Renal pelvis (tissue), 4 donors: Measurements from ENCODE around the gene STIM1. TPM values are rescaled to one million over a fixed set of nuclear protein-coding genes. Genes with fewer than 3 reads are reported as not detected.
"Not testable (repeated sequence)": the region's sequence is repeated elsewhere in the genome, so short reads cannot be mapped to it uniquely, and the experiment has no call there.

Source experiments
- DNase-seq: peaks from one replicate; pipeline ENCODE4 v3.0.0-alpha.2; 2013
- polyA plus RNA-seq, 3 donors: library from polyadenylated mRNA; unstranded; fragments of 120-200 nt; gene quantifications; one replicate each; pipeline ENCODE4 v1.2.1, GENCODE V29; 2013; ENCODE audit not compliant: insufficient read length in 3 of 3

Gene STIM1
- polyA plus RNA-seq, 3 donors = 31.3 to 41.6 (median 33.2) TPM

DNA sequence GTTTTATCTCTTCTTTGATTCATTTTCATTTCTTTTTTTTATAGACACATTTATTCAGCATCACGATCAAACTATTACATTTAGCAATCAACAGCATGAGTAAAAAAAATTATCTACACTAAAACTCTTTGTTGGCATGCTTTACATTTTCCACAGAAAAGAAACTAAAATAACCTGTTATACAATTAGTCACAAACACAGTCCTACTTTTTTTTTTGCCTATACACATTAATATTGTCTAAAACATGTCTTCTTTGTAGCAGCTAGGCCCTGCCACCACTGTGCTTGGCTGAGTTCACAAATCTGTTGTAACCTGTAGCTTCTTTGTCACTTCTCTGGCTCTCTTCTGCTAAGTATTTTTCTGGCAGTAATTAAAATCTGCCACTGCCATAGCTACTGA lies 117.0 kb downstream of the STIM1 start:
- DNase-seq = no peak

DNA sequence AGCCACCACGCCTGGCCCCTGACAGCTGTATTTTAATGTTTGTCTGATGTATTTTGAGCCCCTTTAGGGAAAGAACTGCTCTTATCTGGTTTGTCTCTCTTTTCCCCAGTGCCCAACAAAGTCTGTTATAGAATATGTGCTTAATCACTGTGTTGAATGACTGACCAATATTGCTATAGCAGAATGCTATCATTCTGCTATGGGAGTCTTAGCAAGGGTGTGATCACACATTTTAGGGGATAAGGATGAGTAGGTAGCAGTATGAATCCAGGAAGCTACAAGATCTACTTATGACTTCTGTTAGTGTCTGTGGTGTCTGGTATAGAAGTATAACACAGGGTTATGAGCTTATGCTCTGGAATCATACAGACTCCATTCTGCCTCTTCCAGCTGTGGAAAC lies 121.6 kb downstream of the STIM1 start:
- DNase-seq = no peak

DNA sequence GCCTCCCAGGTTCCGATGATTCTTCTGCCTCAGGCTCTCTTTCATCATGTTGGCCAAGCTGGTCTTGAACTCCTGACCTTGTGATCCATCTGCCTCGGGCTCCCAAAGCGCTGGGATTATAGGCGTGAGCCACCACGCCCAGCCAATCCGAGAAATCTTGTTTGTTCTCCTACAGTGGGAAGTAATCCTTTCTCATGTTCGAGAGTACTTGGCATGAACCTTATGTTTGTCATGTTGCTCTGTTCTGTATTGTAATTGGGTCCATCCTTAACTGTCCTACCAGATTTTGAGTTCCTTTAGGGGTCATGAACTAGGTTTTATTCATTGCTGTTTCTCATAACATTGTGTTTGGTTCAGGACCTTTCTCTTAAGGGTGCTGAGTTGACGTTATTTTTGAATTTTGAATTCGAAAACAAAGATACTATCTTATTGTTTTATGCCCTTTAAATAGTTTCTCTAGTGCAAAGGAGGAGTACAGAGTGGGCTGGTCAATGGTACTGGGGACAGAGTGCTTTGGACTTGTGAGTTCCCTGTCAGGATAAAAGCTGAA lies 125.7 kb downstream of the STIM1 start:
- no peak for DNase-seq

DNA sequence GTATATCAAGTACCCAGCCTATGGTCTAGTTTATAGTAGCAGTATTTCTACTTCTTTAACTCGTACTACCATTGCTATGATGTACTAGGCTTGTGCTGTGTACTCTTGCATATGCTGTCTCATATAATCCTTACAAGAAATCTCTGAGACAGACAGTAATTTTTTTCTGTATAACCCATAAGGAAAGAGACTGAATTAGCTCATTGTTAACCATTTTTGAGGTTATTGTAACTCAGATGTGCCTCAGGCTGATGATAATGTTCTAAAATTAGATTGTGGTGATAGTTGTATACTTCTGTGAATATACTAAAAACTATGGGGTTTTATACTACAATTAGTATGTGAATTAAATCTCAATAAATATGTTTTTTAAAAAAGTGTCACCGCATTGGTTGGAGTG lies 127.0 kb downstream of the STIM1 start:
- no peak for DNase-seq

DNA sequence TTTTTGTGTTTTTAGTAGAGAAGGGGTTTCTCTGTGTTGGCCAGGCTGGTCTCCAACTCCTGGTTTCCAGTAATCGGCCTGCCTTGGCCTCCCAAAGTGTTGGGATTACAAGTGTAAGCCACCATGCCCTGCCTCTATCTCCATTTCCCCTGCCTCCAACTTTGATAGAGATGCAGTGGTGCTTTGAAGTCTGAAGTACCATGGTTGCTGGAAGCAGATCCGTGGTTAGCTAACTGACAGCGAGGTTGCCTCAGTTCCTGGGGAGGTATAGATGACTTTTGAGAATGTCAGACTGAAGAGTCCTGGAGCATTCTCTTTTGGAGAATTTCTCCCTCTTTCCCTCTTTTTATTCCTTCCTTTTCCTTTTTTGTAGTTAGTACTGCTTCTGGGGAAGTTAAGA lies 127.6 kb downstream of the STIM1 start:
- DNase-seq = no peak

DNA sequence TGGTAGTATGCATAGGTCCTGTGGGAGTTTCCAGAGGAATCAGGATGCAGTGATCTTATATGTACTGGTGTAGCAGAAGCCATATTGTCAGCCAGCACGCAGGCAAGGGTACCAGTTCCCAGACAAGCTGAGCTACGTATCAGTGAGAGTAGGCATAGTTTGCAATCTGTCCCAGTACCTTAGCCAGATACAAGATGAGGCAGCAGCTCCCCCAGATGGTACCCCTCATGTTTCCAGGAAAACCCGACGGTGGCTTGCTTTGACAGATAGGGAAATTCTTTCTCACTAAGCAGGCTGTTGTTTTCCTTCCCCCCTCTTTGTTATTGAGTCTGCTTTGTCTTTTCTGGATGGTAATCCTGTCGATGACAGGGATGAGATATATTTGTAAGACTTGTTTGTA lies 129.4 kb downstream of the STIM1 start:
- no peak for DNase-seq

DNA sequence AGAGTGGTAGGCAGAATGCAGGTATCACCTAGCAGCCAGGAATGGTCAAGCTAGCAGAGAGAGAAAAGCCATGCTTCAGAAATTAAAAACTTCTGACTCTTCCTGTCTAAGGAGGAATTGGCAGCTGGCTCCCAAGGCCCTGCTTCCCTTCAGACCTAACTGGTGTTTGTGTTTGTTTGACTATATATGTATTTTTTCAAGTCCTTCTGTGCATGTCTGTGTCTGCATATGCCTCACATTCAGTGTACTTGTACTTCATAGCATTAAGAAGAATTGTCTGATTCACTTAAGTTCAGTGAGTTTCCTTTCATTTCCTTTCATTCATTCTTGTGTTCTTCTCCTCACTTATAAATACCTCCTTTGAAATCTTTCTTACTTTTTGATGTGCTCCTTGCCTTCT lies 130.2 kb downstream of the STIM1 start:
- DNase-seq = no peak

DNA sequence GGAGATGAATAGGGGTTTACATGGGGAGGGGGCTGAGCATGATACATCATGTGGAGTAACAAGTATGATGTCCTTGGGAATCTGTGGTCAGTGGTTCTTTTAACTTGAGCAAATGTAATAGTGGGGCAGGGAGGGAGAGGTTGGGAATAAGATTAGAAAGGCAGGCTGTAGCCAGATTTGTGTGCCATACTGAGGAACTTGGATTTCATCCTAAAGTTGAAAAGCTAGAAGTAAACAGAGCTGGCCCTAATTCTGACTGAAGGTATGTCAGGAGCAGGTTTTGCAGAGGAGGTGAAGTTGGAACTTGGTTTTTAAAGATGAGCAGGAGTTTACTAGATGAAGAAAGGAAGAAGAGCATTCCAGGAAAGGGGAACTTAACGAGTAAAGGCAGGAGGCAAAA lies 130.8 kb downstream of the STIM1 start:
- DNase-seq = no peak

DNA sequence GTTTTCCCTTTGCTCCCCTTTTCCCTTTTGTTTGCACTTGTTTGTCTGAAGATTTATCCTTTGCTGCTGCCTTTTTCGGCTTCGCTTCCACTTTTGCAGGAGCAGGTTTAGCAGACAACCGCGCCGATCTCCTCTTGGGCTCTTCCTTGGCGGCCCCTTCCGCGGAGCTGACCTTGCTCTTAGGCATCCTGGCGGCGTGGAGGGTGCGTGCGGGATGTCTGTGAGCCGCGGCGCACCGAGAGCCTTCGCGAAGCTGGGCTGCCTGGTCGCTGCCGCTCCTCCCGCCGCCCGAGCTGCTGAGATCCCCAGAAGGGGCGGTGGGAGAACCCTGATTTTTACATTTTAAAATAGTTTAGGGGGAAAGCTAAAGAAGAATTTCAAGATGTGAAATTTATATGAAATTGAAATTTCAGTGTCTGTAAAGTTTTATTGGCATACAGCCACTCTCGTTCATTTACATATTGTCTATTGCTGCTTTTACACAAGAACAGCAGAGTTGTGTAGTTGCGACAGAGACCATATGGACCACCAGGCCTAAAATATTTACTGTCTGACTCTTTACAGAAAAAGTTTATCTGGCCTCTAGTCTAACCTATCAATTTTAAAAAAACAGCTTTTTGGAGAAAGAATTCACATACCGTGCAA lies 133.9 kb downstream of the STIM1 start:
- DNase-seq = no peak

DNA sequence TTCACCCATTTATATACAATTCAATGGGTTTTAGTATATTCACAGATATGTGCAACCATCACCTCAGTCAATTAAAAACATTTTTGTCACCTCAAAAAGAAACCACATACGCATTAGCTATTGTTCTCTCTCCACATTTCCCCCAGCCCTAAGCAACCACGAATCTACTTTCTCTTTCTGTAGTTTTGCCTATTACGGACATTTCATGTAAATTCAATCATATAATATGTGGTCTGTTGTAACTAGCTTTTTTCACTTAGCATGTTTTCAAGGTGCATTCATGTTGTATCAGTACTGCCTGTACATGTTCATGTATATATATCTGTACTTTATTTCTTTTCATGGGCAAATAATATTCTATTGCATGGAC lies 134.4 kb downstream of the STIM1 start:
- DNase-seq = no peak

DNA sequence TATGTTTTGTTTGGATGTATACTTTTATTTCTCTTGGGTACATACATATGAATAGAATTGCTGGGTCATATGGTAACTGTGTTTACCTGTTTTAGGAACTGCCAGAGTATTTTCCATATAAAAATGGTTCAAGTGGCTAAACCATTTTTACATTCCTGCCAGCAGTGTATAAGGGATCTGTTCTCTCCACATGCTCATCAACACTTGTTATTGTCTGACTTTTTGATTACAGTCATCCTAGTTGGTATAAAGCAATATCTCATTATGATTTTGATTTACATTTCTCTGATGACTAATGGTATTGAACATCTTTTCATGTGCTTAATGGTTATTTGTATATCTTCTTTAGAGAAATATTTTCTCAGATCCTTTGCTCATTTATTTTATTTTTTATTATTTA lies 134.9 kb downstream of the STIM1 start:
- no peak for DNase-seq

DNA sequence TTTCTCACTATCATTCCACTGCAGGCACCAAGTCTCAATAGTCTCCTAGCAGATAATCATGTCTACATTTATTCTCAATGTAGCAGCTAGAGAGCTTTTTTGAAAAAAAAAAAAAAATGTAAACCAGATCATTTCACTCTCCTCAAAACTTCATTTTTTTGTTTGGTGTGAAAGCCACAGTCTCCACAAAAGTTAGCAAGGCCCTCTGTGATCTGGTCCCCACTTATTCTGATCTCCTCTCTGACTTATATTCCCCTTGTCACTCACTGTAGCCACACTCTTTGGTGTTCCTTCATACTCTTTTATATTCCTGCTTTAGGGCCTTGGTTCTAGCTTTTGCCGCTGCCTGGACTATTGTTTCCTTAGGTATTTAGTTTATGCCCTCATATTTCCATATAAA lies 137.5 kb downstream of the STIM1 start:
- no peak for DNase-seq

DNA sequence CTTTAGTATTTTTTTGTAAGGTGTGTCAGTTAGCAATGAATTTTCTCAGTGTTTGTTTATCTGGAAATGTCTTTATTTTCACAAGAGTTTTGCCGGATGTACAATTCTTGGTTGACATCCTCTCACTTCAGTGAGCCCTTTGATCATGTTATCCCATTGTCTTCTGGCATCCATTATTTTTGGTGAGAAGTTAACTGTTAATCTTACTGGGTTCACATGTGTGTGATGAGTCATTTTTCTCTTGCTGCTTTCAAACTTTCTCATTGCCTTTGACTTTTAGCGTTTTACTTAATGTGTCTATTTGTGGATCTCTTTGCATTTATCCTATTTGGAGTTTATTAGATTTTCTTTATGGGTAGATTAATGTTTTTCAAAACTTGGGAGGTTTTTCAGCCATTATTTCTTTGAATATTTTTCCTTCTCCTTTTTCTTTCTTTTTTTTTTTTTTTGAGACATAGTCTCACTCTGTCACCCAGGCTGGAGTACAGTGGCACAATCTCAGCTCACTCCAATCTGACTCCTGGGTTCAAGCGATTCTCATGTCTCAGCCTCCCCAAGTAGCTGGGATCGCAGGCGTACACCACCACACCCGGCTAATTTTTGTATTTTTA lies 138.7 kb downstream of the STIM1 start:
- no peak for DNase-seq

DNA sequence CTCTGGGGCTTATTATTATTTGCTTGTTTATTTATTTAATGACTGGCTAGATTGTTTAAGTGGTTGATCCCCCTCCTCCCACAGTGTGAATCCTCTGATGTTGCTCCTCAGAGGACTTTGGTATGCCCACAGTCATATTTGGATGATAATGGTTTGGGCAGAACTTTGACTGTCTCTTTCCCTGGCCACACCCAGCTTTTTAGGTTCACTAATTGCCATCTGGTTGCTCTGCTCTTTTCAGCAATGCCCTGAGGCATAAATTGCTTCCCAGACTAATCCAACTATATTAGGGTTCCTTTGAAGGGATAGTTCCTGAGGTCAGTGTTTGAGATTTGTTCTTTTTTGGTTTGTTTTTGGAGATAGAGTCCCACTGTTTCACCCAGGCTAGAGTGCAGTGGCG lies 139.8 kb downstream of the STIM1 start:
- no peak for DNase-seq

DNA sequence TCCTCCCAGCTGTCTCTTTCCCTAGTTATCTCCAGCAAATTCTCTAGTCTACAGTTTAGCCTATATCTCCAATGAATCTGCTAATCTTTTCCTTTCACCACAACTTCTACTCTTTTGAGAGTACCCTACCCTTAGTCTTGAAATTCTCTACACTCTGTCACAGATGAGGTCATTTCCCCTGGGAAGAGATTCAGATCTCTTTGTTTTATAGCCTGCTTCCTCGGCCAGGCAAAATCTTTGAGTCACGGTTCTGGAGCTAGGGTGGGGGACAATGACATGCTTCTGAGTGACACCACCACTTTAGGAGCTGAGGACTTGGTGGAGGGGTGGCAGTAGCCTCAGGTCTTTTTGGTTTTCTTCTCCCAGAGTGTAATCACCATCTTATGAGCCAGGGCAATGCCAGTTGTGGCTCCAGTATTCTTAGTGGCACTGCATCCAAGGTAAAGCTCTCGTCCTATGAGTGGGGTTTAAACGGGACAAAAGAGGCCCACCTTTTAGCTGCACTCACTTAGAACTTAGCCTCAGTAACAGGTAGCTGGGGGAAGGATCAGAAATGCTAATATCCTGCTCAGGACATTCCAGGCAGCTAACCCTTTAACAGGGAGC lies 140.6 kb downstream of the STIM1 start:
- DNase-seq = no peak

DNA sequence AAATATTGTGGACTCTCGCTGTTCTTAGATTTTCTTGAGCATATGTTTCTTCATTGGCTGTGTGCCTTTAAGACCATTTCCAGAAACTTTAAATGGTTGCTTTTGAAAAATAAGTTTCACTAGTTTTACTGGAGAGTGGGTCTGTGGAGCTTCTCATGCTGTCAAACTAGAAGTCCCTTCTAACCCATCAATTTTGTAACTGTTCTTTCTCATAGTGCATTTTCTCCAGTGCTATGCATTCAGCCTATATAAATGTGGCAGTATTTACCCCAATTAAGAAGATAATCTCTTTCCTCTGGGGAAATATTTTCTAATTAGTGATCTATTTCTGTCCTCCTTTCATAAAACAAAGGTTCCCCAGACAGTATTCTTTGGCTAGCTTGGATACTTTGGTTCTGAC lies 141.2 kb downstream of the STIM1 start:
- no peak for DNase-seq

DNA sequence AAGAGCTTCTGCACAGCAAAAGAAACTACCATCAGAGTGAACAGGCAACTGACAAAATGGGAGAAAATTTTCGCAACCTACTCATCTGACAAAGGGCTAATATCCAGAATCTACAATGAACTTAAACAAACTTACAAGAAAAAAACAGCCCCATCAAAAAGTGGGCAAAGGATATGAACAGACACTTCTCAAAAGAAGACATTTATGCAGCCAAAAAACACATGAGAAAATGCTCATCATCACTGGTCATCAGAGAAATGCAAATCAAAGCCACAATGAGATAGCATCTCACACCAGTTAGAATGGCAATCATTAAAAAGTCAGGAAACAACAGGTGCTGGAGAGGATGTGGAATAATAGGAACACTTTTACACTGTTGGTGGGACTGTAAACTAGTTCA lies 149.3 kb downstream of the STIM1 start:
- DNase-seq = not testable (repeated sequence)

DNA sequence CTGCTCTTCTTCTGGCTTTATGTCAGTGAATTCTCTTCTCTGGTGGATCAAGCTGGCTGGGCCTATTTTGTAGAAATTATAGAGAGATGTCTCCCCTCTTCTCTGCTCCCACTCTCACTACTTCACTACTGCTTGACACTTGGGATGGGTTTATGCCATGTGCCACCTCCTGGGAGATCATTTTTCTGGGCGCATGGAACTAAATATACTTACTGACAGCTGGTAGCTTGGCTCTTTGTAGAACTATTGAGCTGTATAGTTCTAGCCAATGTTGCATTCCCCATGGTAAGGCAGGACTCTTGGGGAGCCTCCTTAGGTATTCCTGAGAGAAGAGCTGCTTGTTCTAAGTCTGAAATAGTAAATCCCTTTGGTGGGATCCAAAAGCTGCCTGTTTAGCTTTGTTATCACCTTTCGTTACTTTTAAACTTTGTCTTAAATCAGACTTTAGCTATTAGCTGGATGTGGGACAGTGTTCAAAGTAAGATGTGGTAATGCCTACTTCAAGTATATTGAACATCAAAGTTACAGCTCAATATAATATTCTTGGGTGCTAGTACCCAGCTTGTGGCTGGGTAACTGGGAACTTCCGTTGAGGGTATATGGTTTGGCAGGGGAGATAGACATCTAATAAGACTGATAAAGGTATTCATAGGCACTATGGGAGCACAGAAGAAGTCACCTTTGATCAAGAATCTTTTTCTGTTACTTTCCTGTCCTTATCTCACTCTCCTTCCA lies 151.6 kb downstream of the STIM1 start:
- no peak for DNase-seq

DNA sequence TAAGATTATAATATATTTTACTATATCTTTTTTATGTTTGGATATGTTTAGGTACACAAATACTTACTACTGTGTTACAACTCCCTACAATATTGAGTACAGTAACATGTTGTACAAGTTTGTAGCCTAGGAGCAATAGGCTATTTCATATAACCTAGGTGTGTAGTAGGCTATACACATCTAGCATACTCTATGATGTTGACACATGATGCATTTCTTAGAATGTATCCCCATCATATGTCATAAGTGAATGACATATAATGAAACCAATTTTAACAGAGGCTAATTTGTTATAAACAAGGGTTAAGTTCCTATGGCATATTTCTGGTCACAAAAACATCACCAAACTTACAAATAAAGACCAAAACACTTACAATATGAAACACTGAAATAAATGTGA lies 152.7 kb downstream of the STIM1 start:
- DNase-seq = no peak

DNA sequence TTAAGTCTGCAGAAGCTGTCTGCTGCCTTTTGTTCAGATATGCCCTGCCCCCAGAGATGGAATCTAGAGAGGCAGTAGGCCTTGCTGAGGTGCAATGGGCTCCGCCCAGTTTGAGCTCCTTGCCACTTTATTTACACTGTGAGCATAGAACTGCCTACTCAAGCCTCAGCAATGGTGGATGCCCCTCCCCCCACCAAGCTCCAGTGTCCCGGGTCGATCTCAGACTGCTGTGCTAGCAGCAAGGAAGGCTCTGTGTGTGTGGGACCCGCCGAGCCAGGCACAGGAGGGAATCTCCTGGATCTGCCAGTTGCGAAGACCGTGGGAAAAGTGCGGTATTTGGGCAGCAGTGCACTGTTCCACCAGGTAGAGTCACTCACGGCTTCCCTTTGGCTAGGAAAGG lies 161.1 kb downstream of the STIM1 start:
- DNase-seq = not testable (repeated sequence)

DNA sequence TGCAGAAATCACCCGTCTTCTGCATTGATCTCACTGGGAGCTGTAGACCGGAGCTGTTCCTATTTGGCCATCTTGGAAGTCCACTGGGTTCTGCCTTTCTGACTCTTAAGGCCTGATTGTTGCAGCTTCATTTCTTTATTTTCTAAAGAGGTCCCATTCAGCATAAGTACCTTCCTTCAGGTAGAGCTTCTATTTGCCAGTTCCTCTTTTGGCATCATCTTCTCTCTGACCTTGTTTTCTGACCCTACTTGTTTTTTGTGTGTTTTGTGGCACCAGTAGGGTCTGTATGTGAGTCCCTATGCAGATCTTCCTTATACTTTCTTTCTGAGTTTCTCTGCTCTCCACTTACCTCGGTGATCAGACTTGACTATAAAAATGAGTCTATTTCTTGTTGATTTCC lies 161.7 kb downstream of the STIM1 start:
- no peak for DNase-seq

DNA sequence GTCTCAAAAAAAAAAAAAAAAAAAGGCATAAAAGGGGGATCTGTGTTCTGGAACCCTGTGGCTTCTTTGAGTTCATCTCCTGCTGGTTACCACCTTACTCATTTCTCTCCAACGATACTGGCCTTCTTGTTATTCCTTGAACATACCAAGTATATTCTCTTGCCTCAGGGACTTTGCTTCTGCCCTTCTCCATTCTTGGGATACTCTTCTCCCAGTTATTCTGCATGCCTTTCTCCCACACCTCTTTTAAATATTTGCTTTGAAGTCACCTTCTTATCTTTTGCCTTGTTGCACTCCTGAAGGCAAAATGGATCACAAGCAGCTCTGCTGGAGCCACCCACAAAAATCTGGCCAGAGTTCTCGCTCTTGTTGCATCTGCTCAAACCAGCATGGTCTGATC lies 163.2 kb downstream of the STIM1 start:
- no peak for DNase-seq

DNA sequence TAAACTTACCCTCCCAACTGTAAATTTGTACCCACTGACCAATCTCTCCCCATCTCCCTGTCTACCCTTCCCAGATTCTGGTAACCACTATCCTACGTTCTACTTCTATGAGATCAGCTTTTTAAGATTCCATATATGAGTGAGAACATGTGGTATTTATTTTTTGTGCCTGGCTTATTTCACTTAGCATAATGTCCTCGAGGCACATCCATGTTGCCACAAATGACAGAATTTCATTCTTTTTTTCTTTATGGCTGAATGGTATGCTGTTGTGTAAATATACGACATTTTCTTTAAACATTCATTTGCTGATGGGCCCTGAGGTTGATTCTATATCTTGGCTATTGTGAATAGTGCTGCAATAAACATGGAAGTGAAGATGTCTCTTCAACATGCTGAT lies 164.4 kb downstream of the STIM1 start:
- no peak for DNase-seq
